SU-DHL-6 (cell line): Measurements from ENCODE around the gene GJB3.

Source experiments
- H2AFZ ChIP-seq: fragments of 200-600 bp; sonication (generic); 2 replicates; pipeline ENCODE4 v1.6.1; 2014; ENCODE audit warnings: low read depth, mild to moderate bottlenecking, moderate library complexity, mixed read lengths, antibody characterized with exemption, low read length; ENCODE audit not compliant: severe bottlenecking
- H3F3A ChIP-seq: fragments of 200-600 bp; shearing (Covaris generic); 2 replicates; pipeline ENCODE4 v1.6.0; 2016; ENCODE audit warnings: antibody characterized with exemption, mild to moderate bottlenecking; ENCODE audit not compliant: insufficient read depth
- H3K27ac ChIP-seq: fragments of 200-600 bp; sonication (generic); 2 replicates; pipeline ENCODE4 v1.5.1; 2016; ENCODE audit warnings: low read depth, mild to moderate bottlenecking, low read length, moderate library complexity, mixed read lengths
- H3K27me3 ChIP-seq: fragments of 200-600 bp; sonication (generic), shearing (Covaris generic); 2 replicates; pipeline ENCODE4 v1.6.0; 2014; ENCODE audit warnings: mild to moderate bottlenecking, low read length
- H3K36me3 ChIP-seq: fragments of 200-600 bp; sonication (generic); 2 replicates; pipeline ENCODE4 v1.6.1; 2014; ENCODE audit warnings: mild to moderate bottlenecking, low read length, mixed read lengths
- H3K4me2 ChIP-seq: fragments of 300-600, 200-600 bp; shearing (Covaris generic), sonication (generic); 2 replicates; pipeline ENCODE4 v1.6.0; 2014; ENCODE audit warnings: low read length, low read depth, mild to moderate bottlenecking; ENCODE audit not compliant: poor library complexity, severe bottlenecking
- H3K4me3 ChIP-seq: fragments of 200-600 bp; sonication (generic); 2 replicates; pipeline ENCODE4 v1.5.1; 2014; ENCODE audit warnings: antibody characterized with exemption, low read length, mild to moderate bottlenecking, mixed read lengths; ENCODE audit not compliant: insufficient read depth, poor library complexity, severe bottlenecking
- H3K79me2 ChIP-seq: fragments of 200-600 bp; sonication (generic); 2 replicates; pipeline ENCODE4 v1.6.1; 2014; ENCODE audit warnings: mild to moderate bottlenecking, low read length, moderate library complexity; ENCODE audit not compliant: insufficient read depth
- H3K9ac ChIP-seq: fragments of 200-600 bp; sonication (generic); 2 replicates; pipeline ENCODE4 v1.7.0; 2014; ENCODE audit warnings: mild to moderate bottlenecking, low read length
- H3K9me2 ChIP-seq: fragments of 200-600 bp; sonication (generic); replicated peaks from 2 replicates; pipeline ENCODE4 v1.6.1; 2014; ENCODE audit warnings: low read length; ENCODE audit not compliant: insufficient read depth
- H3K9me3 ChIP-seq: fragments of 200-600 bp; sonication (generic); 2 replicates; pipeline ENCODE4 v1.6.1; 2014; ENCODE audit warnings: low read length, mixed read lengths; ENCODE audit not compliant: insufficient read depth
- H4K20me1 ChIP-seq: fragments of 200-600 bp; sonication (generic); 2 replicates; pipeline ENCODE4 v1.6.1; 2014; ENCODE audit warnings: low read depth, mild to moderate bottlenecking, antibody characterized with exemption, low read length, moderate library complexity, mixed read lengths
- CTCF ChIP-seq: fragments of 200-600 bp; sonication (generic); IDR thresholded peaks from one replicate; pipeline ENCODE4 v1.5.1; 2017; ENCODE audit warnings: antibody characterized with exemption, mild to moderate bottlenecking, low read length, moderate library complexity; ENCODE audit not compliant: insufficient read depth, poor library complexity, severe bottlenecking
- EZH2phosphoT487 ChIP-seq: fragments of 200-600 bp; sonication (generic), shearing (Covaris generic); conservative IDR thresholded peaks from 2 replicates; pipeline ENCODE4 v1.6.1; 2018; ENCODE audit warnings: mild to moderate bottlenecking, antibody characterized with exemption, low read length, moderate library complexity, mixed read lengths

The GJB3 gene

GRCh38 chr1:34776911-34777310 is 4.1 kb upstream of the GJB3 start:
- no peak overlapping the region for H2AFZ ChIP-seq
- no peaks in the 10 kb centered on the region for H3K36me3 ChIP-seq
- H3K4me3 ChIP-seq = no peak overlapping the region
- no peak overlapping the region for H3K9ac ChIP-seq
- H3K9me2 ChIP-seq = no peaks in the 10 kb centered on the region
- no peaks in the 10 kb centered on the region for H3K79me2 ChIP-seq
- TF ChIP-seq CTCF = no peak
- TF ChIP-seq EZH2phosphoT487 = no peak
- H3K9me3 ChIP-seq = no peaks in the 10 kb centered on the region
- H3K27ac ChIP-seq = no peak overlapping the region
- H4K20me1 ChIP-seq = no peaks in the 10 kb centered on the region; the same call in 1 of the 2 replicates
- H3F3A ChIP-seq = no peaks in the 10 kb centered on the region
- H3K4me2 ChIP-seq = no peak overlapping the region
- H3K27me3 ChIP-seq = no peaks in the 10 kb centered on the region

GRCh38 chr1:34777519-34778321 is 3.3 kb upstream of the GJB3 start:
- H3K9me3 ChIP-seq = no peaks in the 10 kb centered on the region
- H3K9ac ChIP-seq = no peak overlapping the region
- no peak overlapping the region for H3K4me2 ChIP-seq
- H3K4me3 ChIP-seq = no peak overlapping the region
- H3K9me2 ChIP-seq = no peaks in the 10 kb centered on the region
- no peaks in the 10 kb centered on the region for H3F3A ChIP-seq
- H3K36me3 ChIP-seq = no peaks in the 10 kb centered on the region
- no peaks in the 10 kb centered on the region for H3K79me2 ChIP-seq
- no peak for TF ChIP-seq CTCF
- no peak for TF ChIP-seq EZH2phosphoT487
- no peak overlapping the region for H3K27ac ChIP-seq
- H4K20me1 ChIP-seq = no peaks in the 10 kb centered on the region; the same call in 1 of the 2 replicates
- no peak overlapping the region for H2AFZ ChIP-seq
- no peaks in the 10 kb centered on the region for H3K27me3 ChIP-seq

GRCh38 chr1:34778381-34778780 is 2.6 kb upstream of the GJB3 start:
- no peak overlapping the region for H2AFZ ChIP-seq
- no peaks in the 10 kb centered on the region for H3K9me3 ChIP-seq
- no peak overlapping the region for H3K4me2 ChIP-seq
- no peaks in the 10 kb centered on the region for H3K79me2 ChIP-seq
- no peak for TF ChIP-seq CTCF
- no peak for TF ChIP-seq EZH2phosphoT487
- H3F3A ChIP-seq = no peaks in the 10 kb centered on the region
- no peak overlapping the region for H3K4me3 ChIP-seq
- H3K27me3 ChIP-seq = no peaks in the 10 kb centered on the region
- no peaks in the 10 kb centered on the region; the same call in 1 of the 2 replicates for H4K20me1 ChIP-seq
- no peak overlapping the region for H3K9ac ChIP-seq
- no peaks in the 10 kb centered on the region for H3K36me3 ChIP-seq
- no peak overlapping the region for H3K27ac ChIP-seq
- H3K9me2 ChIP-seq = no peaks in the 10 kb centered on the region
